Measurements from ENCODE around the gene RAB15.

Gene RAB15

DNA sequence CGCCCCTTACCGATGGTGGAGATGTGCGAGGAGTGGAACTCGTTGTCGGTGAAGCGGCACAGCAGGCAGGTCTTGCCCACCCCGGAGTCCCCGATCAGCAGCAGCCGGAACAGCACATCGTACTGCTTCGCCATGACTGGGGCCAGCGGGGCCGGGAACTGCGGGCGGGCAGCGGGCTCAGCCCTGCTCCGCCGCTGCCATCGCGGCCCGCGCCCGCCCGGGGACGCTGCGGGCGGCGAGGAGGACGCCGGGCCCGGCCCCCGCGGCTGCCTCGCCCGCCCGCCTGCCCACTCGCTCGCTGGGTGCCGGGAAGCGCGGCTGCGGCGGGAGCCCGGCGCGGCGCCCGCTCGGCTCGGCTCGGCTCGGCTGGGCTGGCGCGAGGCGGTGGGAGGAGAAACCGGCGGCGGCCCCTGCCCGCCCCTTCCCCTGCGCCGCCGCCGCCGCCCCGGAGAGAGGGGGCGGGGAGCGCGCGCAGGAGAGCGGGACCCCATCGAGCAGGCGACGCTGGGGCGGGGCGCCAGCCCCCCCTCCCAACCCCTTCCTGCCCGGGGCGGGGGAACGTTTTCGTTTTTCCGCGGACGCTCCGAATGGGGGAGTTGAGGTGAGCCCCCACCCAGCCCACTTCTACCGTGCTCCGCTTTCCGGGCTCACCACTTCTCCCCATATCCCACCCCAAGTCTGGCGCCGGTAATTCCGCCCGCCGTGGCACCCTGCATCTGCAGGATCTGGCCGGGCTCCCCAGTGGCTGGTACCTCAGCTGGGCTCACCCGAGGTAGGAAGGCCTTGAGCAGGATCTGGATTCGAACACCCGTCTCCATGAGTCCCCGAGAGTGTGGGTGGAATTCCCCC lies at the start of gene RAB15:
RAB15 (minus strand) TSS at position 394 of the 849 bp plus-strand sequence; CDS start at position 134, 260 bp downstream.
- DNase-seq (ENCODE audit: low spot score) = no peak

- peak; percentile 64 for DNase-seq (ENCODE audit: low spot score)
Measured at GRCh38 chr14:65019944-65020566, 47.9 kb upstream of the RAB15 start.

- DNase-seq (ENCODE audit: low spot score) = peak; percentile 16
Measured at GRCh38 chr14:65016471-65016870, 44.3 kb upstream of the RAB15 start.

DNA sequence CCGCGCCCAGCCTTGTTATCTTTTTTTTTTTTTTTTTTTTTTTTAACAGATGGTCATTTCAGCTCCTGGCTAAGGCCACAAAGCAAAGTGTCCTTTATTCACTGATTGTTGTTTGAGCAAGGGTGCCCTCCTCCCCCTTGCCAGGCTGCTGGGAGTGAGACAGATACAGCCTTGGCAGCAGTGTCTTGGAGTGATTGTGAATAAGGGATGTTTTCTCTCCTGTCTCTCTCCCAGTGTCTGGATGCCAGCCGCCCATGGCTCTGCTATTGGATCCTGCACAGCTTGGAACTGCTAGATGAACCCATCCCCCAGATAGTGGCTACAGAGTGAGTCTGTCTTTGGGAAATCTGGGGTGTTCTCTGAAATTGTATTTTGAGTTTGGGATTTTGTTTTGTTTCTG lies 43.3 kb upstream of the RAB15 start:
- DNase-seq (ENCODE audit: low spot score) = peak; percentile 51

DNA sequence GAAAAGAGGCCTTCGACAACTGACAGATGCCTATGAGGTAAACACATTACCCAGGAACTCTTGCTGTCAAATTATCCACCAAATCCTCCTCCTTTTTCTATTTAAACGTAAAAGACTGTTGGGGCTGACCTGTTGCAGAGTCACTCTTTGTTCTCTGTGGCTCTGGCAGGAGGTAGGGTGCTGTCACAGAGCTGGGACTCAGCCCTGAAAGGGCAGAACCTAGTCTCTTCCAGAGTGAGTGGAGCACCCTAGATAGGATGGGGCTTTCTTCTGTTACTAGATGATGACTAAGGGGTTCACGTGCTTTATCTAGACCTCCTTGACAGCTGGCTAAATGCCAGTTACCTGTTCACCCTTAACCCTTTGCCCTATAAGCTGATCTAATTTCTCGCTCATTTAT lies 40.2 kb upstream of the RAB15 start:
- no peak for DNase-seq (ENCODE audit: low spot score)

GRCh38 chr14:65011538-65011937 lies 39.4 kb upstream of the RAB15 start:
- no peak for DNase-seq (ENCODE audit: low spot score)

DNA sequence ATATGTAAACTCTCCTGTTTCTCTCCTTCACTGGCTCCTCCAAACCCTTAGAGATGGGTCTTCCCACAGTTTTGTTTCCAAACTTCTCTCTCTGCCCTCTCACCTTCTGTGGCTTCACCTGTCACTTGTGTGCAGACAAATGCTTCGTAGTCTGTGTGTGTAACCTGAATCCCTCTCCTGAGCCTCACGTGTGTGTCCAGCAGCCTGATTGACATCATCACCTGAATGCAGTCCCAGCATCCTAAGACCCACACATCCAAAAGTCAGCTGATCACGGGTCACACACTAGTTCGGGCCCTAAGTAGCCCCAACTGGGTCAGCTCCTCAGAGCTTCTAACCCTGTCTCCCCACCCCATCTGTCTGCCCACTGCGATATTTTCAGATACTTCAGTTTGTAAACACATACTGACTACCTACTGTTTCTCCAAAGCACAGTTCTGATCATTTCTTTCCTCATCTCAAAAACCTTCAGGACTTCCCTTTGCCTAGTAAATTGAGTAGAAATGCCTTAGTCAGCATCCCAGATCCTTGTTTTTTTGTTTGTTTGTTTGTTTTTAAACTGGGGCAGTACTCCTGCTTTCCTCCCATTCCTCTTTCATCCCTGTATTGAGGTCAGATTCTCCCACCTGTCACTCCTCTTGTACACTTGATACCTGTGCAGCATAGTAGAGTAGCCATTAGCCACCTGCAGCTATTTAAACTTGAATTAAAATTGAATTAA lies 38.2 kb upstream of the RAB15 start:
- DNase-seq (ENCODE audit: low spot score) = no peak

GRCh38 chr14:65007202-65007601 lies 35.1 kb upstream of the RAB15 start:
- DNase-seq (ENCODE audit: low spot score) = no peak

DNA sequence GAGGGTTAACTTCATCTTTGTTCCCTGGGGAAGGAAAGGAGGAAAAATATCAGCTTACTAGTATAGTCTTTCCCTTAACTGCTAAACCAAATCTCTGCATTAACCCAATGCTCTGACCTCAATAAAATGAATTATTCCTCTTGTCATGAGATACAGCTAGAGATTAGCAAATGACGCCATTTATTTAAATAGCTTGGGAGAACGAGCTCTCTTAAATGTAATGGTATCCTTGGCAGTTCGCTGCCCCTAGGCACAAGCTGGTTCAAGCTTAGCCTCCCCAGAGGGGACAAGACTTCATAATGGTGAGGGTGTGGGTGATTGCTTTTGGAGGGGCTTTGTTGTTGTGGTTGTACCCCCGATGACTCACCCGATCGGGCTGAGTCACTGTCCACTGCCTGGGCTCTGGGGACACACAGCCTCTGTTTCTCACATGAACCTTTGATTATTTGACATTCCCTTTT lies 34.2 kb upstream of the RAB15 start:
- DNase-seq (ENCODE audit: low spot score) = peak; percentile 91

DNA sequence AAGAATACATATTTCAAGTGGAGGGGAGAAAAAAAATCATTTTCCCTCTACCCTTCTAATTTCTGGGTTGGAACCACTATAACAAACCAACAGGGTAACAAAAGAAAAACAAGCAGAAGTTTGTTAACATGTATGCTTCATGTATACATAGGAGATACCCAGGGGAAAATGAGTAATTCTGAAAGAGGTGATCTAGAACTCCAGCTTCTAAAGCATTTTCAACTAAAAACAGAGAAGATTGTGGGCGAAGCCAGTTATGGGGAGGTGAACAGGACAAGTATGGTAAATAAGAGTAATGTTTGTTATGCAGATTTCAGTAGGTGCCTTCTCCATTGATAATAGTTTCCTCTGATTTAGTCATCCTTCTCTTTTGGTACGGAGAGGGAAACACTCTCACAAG lies 31.3 kb upstream of the RAB15 start:
- DNase-seq (ENCODE audit: low spot score) = no peak

GRCh38 chr14:65002586-65003210 lies 30.6 kb upstream of the RAB15 start:
- DNase-seq (ENCODE audit: low spot score) = peak; percentile 36

GRCh38 chr14:65001723-65002122 lies 29.6 kb upstream of the RAB15 start:
- no peak for DNase-seq (ENCODE audit: low spot score)

DNA sequence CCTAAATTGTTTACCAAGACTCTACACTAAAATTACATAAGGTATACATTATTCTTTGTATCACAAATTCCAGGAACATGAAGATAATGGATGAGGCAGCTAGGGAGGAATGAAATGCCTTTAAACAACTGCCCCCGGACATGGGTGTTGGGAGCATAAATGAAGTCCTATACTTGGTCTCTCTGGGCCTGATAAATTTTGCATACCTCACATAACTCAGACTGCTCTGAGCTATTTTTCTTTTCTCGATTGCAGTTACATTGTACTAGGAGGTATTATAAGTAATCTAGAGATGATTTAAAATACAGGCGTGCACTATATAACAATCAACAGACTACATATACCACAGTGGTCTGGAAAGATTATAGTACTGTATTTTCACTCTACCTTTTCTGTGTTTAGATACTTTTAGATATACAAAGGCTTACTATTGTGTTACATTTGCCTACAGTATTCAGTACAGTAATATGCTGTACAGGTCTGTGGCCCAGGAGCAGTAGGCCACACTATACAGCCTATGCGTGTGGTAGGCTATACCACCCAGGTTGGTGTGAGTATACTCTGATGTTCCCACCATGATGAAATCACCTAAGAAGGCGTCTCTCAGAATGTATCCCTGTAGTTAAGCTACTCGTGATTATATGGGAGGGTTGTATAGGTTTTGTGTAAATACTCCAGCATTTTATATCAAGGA lies 28.9 kb upstream of the RAB15 start:
- no peak for DNase-seq (ENCODE audit: low spot score)

DNA sequence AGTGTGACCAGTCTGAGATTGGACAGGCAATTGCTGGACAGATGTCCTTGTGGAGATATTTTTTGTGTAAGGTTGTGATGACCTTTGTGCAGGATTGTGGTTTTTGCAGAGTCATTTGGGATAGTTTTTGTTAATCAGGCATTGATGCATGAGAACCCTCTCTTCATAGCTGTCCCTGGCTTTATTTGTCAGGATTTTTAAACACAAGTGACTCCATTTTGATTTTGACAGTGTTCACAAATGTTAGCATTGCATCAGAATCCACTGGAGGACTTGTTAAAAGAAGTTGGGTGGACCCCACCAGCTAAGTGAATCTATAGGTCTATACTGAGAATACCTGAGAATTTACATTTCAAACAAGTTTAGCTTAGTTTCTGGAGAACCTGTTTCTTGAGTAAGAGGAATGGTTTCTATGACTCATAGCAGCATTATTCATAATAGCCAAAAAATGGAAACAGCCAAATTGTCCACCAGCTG lies 26.4 kb upstream of the RAB15 start:
- DNase-seq (ENCODE audit: low spot score) = no peak

GRCh38 chr14:64997108-64997794 lies 25.1 kb upstream of the RAB15 start:
- no peak for DNase-seq (ENCODE audit: low spot score)

DNA sequence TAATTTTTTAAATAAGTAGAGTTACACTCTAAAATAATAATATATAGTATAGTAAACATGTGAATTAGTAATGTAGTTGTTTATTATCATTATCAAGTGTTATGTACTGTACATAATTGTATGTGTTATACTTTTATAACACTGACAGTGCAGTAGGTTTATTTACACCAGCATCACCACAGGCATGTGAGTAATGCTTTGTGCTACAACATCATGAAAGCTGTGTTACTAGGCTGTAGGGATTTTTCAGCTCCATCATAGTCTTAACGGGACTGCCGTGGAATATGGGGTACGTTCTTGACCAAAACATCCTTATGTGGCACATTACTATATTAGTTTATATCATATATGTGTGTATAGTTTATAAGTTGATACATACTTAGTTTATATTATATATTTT lies 23.2 kb upstream of the RAB15 start:
- no peak for DNase-seq (ENCODE audit: low spot score)

DNA sequence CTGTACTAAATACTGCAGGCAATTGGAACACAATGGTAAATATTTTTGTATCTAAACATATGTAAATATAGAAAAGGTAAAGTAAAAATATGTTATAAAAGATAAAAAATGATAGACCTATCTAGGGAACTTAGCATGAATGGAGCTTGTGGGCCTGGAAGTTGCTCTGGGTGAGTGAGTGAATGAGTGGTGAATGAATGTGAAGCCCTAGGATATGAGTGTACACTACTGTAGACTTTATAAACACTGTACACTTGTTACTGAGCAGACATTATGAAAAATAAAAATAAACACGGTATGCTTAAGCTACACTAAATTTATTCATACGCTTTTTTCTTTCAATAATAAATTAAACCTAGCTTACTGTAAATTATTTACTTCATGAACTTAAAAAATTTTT lies 22.4 kb upstream of the RAB15 start:
- no peak for DNase-seq (ENCODE audit: low spot score)

DNA sequence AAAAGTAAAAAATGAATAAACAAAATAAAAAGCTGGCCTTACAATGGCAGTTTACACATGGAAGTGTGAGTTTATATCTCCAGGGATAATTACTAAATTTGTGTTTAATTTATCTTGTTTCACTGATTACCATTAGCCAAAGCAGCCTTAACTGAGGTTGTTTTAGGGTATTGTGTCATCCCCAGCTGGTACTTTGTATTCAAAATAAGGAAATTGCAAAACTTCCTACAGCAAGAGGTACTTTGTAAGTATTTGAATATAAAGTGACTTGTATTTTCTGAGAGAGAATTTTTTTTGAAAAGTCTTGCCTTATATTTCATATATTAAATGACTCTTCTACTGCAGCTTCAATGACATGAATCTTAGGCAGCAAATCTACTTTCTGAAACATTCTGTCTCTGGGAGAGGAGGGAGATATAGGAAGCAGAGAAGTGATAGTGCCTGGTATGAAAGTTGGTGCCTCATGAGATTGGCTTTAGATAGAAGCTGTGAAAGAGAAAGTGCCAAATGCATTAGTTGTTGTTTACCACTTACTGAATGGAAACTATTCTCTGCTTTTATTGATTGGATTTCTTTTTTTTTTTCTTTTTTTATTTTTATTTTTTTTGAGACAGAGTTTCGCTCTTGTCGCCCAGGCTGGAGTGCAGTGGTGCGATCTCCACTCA lies 21.3 kb upstream of the RAB15 start:
- DNase-seq (ENCODE audit: low spot score) = no peak

- no peak for DNase-seq (ENCODE audit: low spot score)
Measured at GRCh38 chr14:64992328-64992885, 20.3 kb upstream of the RAB15 start.

GRCh38 chr14:64990939-64991338 lies 18.8 kb upstream of the RAB15 start:
- DNase-seq (ENCODE audit: low spot score) = no peak

Measured in COLO829 (cell line).